NCI-H2227 treated with DMSO at 0.1 percent for 48 hours (cell line): Measurements from ENCODE around the gene CLTC.

Experiments
- DNase-seq: peaks from one replicate; lab custom pipeline; 2025; lab: John Stamatoyannopoulos, UW

CLTC gene

DNA sequence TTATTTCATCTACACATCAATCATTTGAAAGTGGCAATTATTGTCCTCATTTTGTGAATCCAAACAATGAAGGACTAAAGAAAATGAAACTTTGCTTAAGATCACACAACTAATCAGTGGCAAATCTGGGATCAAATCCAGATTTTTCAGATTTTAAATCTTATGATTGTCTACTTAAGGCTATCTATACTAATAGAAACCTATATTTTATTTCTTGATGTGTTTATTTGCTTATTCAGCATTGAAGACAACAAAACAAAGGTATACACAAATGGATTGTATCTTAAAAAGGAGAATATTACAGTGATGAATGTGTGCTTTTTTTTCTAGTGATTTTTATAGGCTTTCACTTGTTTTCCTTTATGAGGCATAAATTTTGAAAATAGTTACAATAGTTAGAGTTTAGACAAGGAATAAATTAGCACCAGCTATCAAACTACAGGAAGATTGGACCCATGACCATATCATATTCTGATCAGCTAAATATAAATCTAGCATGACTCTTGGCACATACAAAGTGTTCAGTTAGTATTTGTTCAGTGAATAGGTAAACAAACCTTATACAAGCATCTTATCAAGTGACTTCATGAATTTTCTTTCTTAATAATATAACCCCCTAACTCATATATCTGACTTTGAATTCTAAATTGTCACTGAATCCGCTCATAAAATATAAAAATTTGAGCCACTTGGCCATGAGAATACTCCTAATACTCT is 108.3 kb downstream of the CLTC start:
- DNase-seq: no peak

DNA sequence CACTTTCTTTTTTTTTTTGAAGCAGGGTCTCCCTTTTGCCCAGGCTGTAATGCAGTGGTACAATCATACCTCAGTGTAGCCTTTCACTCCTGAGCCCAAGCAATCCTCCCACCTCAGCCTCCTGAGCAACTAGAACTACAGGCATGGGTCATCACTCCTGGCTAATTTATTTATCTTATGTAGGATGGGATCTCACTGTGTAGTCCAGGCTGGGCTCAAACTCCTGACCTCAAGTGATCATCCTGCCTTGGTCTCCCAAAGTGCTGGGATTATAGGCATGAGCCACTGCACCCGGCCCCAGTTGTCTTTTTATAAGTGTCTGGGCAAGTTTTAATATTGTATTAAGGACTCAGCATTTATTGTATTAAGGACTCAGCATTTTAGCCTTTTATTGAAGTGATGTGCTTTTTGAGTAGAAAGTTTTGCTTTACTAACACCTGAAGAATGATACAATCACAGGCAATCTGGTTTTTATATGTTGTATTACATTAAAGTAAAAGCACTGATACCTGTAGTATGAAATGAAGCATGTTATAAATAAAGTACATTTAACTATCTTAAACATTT is 110.7 kb downstream of the CLTC start:
- DNase-seq: no peak

DNA sequence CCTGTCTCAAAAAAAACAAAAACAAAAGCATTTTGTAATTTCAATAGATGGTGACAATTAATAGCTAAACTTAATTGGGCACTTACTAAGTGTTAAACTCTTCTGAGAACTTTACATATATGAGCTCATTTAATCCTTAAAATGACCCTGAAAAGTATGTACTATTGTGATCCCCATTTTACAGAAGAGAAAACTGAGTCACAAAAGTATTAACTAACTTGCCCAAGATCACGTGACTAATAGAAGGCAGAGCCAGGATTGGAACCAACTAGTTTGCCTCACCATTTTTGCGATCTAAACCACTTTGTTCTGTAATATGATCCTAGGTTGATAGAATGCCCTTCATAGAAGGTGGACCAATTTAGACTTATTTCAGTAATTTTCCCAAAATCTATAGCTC is 114.0 kb downstream of the CLTC start:
- no peak for DNase-seq

DNA sequence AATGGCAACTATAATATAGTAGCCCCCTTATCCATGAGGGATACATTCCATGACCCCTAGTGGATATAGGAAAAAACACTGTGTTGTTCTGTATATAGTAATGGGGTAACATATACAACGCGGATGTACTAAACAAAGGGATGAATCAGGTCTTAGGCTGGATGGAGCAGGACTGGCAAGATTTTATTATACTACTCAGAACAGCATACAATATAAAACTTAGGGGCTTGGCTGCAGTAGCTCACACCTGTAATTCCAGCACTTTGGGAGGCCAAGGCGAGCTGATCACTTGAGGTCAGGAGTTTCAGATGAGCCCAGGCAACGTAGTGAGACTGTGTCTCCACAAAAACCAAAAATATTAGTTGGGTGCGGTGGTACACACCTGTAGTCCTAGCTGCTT is 114.5 kb downstream of the CLTC start:
- no peak for DNase-seq

DNA sequence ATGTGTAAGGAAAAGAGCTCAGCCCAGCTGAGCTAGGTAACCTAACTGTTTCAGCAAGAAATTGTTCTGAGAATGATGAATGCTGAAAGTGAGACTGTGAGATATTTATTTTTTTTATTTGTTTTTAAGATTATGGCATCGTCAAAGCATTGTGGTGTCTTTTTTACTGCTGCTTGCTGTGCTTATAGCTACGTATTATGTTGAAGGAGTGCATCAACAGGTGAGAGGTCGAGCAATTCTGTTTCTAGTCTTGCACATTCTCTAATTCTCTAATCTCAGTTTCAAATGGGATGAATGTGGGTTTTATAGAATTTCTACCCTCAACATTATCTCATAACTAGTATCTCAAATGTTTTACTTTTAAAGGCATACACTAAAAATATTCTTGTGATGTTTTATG is 117.6 kb downstream of the CLTC start:
- no peak for DNase-seq

DNA sequence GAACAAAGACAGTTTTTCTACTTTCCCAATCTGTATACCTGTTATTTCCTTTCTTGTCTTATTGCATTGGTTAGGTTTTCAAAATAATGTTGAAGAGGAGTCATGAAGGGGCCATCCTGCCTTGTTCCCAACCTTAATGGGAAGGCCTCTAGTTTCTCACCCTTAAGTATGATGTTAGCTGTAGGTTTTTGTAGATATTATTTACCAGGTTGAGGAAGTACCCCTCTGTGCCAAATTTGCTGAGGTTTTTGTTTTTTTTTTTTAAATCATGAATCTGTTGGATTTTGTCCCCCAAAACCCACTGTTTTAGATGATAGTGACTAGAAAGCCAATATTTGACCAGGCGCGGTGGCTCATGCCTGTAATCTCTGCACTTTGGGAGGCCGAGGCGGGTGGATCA is 124.1 kb downstream of the CLTC start:
- DNase-seq: no peak

DNA sequence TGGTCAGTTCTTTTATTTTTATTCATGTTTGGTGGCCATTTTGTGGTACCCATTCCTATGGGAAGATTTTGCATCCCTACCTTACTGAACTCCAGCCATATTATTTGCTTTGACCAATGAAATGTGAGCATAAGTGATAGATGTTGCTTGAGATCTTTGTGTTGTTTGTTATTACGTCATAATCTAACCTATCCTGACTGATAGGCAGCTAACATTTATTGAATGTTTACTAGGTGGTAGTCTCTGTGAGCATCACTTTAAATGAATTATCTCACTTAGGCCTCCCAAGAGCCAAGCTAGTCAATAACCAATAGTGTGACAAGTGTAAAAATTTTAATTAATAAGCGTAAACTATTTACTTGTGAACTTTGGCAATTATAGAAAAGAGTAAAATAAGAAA is 125.3 kb downstream of the CLTC start:
- no peak for DNase-seq
